HG03378 (cell line): Measurements from ENCODE around the gene INSL4.
A peak's percentile ranks its signal among the peaks of the same experiment; 100 is the strongest.

Experiments used
- ATAC-seq: cut with Tn5 transposase; IDR thresholded peaks from one replicate; pipeline ENCODE4 v1.9.1; 2021; ENCODE audit warnings: mild to moderate bottlenecking, moderate library complexity; ENCODE audit not compliant: unreplicated experiment

INSL4 gene

GRCh38 chr9:5231212-5231611 lies at the start of gene INSL4:
Gene INSL4 (plus strand): TSS chr9:5231419. CDS start chr9:5231524, 105 bp downstream.
- no peak for ATAC-seq

- no peak for ATAC-seq
Observed at GRCh38 chr9:5184776-5185175, 46.4 kb upstream of the INSL4 start.

DNA sequence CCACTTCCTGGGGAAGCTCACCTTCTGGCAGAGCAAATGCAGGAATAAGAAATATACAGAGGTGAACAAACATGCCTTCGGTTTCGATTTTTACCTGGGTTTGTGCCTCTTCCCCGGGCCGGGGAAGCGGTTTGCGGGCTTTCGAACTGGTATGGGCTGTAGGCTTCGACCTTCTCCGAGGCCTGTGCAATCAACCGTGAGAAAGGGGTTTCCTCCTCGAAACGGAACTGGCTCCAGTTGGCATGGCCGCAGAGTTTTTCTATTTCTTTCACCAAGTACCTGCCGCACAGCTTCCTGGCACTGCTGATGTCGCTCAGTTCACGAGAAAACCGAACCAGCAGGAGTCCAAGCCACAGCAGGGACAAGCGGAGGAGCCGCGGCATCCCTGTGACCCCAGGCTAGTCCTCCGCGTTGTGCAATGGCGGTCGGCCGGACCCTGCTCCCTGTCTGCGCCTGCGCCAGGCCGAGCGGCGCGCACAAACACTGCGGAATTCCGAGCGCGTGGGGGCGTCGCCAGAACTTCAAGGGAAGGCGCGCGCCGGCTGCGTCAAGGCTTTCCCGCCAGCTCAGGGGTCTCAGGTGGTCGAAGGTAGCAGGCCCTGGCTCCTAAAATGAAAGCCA lies 45.9 kb upstream of the INSL4 start, which contains the start of gene INSL6:
Gene INSL6, minus strand, starts transcription at position 420 of the 621 bp plus-strand sequence. Its CDS starts 37 bp downstream, at position 383.
- no peak for ATAC-seq

DNA sequence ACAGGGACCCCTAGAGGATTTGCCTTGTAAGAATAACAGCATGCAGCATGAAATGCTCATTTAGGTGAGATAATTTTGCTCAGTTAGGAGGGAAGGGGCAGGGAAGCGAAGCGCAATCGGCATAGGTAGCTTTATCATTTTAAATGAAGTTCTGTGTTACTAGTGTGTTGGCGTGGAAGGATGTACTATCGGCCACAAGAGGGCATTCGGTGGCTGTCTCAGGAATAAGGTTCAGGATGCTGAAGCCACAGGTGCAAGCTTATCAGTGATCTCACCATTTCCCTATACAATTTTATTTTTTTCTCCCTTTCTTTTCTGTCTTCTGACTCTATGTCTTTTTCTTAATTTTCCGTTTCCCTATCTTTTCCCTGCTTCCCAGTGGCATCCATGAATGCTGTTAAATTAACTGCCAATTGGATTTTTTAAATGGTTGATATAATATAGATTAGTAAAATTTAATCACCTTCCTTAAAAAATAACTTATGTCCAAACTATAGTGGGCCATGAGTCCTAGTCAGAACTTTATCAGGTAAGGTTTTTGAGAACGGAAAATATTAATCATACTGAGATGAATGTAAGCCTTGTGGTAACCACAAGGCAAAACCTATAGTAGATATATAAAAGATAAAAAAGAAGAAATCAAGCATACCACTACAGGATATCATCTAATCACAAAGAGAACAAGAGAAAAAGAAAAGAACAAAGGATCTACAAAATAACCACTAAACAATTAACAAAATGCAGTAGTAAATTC lies 44.6 kb upstream of the INSL4 start:
- ATAC-seq: no peak

DNA sequence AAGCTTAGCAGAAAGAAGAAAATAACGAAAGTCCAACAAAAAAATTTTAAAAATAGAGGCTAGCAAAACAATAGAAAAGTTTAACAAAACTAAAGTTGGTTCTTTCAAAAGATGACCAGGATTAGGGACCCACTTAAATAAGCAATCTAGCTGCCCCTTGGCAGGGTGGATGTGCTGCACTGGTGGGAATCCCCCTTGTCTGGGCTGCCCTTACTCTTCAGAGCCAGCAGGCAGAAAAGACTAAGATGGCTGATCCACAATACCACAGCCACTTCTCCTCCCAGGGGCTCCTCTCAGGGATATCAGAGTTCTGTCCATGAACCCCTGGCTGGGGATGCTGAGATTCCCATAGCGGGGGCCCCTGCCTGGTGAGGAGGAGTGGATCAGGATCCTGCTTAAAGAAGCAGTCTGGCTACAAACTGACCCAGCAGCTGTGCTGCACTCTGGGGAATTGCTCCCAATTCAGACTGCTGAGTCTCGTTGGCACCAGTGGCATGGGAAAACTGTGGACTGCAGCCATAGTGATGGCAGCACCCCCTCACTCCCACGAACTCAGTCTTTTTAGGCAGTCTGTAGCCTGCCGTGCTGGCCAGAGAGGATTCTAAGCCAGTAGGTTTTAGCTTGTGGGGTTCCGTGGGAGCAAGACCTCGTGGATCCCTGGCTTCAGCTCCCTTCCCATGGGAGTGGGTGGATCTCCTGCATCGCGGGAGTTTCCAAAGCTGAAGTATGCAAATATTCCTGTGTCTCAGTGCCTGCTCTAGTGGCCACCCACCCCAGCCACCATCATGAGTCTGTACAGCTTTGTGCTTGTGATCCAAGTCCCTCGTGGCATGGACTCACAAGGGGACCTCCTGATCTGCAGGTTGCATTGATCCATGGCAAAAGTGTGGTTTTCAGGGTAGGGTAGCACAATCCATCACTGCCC lies 42.9 kb upstream of the INSL4 start:
- no peak for ATAC-seq

DNA sequence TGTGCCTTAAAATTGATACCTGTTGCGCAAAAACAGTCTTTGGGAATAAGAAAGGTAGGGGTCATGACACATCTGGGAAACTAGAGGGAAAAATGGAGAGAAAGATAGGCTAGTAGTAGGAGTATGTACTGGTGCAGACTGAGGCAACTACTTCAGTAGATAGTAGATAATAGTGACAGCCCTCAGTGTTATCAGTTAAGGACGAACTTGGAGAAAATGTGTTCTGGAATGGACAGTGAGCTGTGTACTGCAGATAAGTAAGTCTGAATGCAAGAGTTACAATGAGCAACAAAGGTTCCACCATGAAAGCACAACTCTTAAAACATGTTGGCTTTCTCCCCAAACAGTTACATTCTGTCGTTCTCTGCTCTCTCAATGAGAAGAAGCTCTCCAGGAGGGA lies 39.2 kb upstream of the INSL4 start:
- ATAC-seq: no peak

DNA sequence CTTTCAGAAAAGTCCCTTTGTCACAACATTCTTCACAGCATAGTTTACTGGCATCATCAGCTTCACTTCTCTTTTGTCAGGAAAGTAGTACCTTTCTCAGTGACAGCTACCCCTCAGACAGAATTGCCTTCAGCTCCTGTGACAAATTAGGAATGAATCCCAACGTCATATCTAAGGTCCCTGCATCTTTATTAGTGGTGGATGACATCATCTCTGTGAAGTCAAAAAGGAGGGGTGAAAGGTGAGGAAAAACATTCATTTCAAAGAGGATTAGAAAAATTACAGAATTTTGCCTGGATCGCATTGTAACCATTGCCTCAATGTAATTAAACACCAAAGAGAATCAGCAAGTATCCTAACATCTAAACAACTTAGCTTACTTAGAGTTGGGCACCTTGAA lies 37.9 kb upstream of the INSL4 start:
- ATAC-seq: no peak

DNA sequence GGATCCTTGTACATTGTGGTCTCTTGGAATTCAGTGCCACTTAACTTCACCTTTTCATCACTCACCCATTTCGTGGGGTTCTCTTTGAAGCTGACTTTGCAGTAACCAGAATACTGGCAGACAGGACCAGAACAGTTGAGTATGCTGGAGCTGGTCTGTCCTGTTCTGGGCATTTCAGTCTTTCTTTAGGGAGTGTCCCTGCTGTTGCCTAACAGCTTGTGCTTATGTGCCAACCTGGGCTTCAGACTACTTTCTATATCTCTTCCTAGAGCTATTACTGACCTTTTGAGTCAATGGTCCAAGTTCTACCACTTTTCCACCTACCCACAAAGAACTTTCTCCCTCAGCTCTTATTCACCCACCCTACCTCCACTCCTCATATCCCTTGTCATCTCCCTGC lies 35.8 kb upstream of the INSL4 start:
- no peak for ATAC-seq

GRCh38 chr9:5205071-5205470 lies 26.1 kb upstream of the INSL4 start:
- ATAC-seq: peak; percentile 74

DNA sequence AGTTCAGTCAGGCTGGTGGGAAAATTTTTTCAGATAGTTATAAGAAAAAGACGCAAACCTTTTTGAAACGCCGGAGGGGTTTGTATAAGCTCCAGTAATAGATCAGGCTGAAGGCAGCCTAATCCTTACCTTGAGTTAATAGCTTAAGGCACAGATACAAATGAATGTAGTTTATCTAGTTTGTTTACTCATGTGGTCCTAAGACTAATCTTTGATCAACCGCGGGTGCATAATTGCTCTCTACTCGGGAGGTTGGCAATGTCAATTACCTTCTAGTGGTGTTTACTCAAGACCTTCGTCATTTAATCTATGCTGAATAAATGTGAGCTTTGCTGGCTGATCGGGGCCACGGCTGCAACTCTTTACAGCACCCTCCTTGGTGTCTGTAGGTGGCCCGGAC lies 665 bp upstream of the INSL4 start:
- no peak for ATAC-seq

DNA sequence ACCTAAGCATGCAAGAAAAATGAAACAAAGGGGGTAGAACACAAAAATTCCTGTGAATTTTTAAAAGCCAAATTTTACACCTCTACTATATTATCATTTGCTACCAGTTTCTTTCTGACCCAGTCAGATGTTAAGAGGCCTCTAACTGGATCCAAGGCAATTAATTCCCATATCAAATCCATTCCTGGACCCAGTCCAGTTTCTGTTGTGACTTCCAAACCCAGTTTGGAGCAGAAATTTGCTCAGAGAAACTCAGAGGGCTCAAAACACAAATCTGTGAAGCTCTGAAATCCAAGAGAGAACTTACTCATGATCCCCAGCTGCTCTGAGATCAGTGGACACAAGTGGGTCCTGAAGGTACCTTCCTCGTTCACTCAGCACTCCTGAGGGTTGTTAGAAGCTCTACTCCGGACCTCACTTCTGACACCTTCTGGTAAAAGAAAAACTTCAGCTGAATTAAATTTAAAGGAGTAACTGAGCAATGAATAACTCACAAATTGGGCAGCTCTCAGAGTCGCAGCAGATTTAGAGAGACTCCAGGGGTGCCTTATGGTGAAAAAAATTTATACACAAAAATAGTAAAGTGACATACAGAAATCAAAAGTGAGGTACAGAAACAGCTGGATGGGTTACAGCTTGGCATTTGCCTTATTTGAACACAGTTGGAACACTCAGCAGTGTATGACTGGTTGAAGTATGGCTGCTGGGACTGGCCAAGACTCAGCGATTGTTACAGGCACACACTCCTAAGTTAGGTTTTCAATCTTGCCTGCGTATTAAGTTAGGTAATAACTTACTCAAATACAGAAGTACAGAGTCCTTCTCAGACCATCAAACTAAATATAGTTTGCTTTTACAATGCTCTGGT lies 32.4 kb downstream of the INSL4 start:
- ATAC-seq: no peak

DNA sequence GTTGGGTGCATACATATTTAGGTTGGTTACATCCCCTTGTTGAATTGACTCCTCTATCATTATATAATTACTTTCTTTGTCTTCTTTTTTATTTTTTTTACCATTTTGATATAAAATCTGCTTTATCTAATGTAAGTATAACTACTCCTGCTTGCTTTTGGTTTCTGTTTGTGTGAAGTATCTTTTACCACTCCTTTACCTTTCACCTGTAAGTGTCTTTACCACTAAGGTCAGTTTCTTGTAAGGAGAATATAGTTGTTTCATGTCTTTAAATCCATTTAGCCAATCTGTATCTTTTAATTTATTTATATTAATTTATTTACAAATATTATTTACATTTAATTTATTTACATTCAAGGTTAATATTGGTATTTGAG lies 33.0 kb downstream of the INSL4 start:
- no peak for ATAC-seq

DNA sequence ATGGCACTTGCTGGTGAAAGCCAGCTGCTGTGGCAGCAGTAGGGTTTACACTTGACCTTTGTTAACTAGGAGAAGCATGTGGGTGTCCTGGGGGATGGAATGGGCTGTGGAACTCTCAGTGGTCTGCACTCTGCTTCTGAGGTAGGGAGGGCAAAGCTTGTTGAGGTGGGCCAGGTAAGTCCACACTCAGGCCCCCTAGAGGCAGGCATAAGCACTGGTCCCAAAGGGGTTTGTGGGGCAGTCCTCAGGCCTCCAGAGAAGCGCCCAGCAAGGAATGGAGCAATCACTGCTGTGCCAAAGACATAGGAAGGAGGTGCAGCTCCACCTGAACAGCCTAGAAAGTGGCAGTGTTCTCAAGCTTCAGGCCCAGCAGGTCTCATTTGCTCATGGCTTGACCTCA lies 34.7 kb downstream of the INSL4 start:
- ATAC-seq: no peak

GRCh38 chr9:5269249-5269715 lies 38.1 kb downstream of the INSL4 start:
- ATAC-seq: no peak

GRCh38 chr9:5274770-5275169 lies 43.6 kb downstream of the INSL4 start:
- ATAC-seq: peak; percentile 75

DNA sequence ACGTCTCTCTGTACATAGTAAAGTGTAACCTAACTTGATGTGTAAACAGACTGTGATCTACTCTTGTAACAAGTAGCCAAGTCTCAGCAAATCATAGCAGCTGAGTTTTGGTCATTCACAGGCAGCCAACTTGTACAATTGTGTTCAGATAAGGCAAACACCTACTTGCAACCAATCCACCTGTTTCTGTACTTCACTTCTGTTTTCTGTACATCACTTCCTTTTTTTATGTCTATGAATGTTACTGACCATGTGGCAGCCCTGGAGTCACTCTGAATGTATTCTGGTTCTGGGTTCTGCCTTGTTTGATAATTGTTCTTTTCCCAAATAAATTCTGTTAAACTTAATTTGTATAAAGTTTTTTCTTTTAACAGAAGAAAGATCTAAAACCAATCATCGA lies 47.3 kb downstream of the INSL4 start:
- ATAC-seq: no peak
